Mesenteric fat pad (tissue), 1 donor: ENCODE measurements around the gene TTLL9. TPM values are rescaled to one million over a fixed set of nuclear protein-coding genes. Genes with fewer than 3 reads are reported as not detected.

ENCODE experiments used
- DNase-seq: peaks from one replicate; pipeline ENCODE4 v3.0.0-alpha.2; 2020; ENCODE audit warnings: low spot score
- total RNA-seq: library from RNA; stranded (reverse); fragmentation: NEBNext Ultra II Directional; extraction: Animal tissue kit (Norgen Biotek cat#: 25700); gene quantifications from one replicate; pipeline ENCODE4 v1.2.1, GENCODE V29; 2021
- donor health status: DM: yes; HTN: yes; CAD: no.

Gene TTLL9
- total RNA-seq, 1 donor from 2014 or later: 0.13 TPM

DNA sequence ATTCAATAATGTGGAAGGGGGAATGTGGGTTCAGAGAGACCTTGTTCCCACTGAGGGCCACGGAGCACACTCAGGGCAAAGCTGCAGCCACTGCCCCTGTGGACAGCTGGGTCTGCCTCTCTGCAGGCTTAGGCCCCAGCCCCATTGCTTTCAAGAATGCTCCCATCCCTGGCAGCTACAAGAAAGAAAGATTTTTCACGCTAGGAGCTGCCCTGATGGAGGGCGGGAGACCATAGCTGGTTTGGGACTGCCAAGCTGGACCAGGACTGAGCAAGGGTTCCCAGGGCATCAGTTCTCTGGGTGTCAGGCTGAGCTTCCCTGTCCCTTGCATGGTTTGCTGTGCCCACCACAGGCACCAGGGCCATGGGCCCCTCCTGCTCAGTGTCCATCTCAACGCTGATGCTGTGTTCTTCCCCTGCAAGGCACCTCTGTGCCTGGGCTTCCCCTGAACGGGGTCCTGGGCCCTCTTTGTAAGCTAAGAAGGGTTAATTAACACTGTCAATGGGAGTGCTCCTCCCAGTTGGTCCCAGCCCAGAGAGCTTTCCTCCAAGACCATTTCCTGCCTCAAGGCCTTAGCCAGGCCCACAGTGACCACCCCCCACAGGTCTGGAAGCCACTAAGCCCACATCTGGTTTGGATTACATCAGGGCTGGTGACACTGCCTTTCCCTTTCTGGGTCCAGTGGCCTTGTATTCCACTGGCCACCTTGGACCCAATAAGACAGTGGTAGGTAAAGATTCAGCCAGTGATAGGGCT is 33.4 kb upstream of the TTLL9 start:
- DNase-seq: no peak

DNA sequence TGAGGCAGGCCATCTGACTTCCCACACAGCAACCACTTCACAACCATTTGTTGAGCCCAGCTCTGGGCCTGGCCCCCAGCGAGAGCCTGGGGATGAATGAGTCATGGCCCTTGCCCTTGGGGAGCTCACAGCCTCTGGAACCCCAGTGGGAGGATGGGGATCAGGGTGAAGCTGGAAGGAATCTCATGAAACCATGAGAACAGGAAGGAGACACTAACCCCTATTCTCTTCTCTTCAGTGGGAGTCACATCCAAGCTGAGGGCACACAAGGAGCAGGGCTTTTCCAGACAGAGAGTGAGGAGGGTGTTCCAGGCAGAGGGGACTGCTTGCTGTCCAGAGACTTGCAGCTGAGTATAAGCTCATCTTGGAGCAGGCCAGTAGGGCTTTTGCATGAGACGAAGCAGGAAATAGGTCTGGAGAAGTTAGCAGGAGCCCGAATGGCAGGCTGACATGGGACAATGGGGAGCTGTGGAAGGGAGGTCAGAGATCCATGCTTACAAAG is 32.5 kb upstream of the TTLL9 start:
- DNase-seq: no peak

DNA sequence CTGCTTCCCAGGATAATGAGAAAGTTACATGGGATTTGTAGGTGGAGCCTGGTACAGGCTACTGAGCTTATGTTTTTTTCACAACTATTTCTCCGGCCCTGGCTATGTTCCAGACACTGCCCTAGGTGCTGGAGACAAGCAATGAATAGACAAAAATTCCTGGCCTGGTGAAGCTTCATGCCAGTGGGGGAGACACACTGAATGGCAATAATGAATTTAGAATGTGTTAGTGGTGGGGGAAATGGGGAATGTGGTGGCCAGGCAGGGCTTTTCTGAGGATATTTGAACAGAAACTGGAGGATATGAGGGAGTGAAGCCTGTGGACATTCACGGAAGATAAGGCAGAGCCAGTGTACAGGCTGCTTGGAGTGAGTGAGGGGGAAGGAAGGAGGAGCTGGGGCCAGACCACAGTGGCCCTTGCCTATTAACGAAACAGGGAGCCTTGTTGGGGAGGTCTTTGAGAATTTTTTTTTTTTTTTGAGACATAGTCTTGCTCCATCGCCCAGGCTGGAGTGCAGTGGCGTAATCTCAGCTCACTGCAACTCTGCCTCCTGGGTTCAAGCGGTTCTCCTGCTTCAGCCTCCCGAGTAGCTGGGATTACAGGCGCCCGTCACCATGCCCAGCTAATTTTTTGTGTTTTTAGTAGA is 31.7 kb upstream of the TTLL9 start:
- DNase-seq: no peak

DNA sequence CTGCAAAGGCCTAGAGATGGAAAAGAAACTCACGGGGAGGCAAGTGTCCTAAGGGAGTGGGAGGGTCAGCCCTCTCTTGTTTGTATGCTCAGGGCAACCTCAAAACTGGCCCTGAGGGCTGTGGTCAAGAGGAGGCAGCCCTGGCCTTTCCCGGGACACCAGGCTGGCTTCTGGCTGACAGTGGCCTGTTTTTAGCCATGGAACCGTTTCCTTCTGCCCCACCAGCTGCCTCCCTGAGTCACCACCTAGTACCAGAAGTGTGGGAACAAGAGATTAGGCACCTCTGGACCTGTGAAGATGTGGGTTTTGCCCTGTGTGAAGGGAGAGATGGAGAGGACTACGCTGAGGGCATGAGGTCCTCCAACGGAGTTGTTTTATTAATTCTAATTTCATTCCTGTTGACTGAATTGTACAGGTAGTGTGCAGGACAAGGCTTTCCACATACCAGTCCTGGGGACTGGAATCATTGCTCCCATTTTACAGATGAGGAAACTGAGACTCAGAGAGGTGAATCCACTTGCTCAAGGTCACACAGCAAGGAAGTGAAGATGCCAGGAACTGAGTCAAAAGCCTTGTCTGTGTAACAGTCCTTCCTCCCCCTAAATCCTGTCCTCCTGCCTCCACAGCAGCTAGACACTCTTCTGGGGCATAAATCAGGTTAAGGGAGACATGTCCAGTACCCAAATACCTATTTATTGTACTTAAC is 30.5 kb upstream of the TTLL9 start:
- DNase-seq: no peak

DNA sequence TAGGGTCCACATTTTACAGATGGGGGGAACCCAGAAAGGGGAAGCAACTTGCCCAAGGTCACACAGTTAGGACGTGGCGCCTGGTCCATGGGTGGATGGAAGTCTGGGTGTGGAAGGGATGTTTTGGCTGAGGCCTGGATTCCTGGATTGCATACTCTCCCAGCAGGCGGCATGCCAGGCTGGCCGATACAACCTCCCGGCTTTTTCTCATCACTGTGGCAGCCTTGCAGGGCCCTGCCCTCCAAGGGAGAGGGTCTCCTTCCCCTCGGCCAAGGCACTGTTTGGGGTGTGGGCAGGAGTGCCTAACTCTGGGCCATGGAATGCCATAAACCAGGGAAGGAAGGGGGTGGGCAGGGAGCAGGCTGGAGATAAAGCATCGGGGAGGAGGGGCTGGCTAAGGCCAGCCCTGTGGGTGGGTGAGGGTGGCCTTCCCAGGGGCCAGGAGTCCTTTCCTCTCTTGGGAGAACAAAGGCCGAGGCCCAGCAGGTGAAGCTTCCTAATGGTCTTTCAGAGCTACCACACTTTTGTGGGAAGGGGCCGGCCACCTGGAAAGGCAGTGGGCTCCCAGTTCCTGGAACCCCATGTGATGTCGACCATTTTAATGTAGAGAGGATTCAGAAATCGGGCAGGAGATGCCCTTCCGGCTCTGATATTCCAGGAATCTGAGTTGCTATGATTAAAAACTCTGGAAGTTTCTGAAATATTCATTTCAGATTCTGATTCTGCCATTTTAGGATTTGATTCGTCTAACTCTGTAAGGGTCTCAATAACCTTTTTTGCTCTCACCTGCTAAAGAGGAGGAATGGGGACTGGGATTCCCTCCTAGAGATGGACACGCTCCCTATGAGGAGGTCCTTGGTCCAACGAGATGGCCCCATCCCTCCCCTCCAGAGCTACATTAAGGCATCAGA is 29.3 kb upstream of the TTLL9 start:
- DNase-seq: no peak

DNA sequence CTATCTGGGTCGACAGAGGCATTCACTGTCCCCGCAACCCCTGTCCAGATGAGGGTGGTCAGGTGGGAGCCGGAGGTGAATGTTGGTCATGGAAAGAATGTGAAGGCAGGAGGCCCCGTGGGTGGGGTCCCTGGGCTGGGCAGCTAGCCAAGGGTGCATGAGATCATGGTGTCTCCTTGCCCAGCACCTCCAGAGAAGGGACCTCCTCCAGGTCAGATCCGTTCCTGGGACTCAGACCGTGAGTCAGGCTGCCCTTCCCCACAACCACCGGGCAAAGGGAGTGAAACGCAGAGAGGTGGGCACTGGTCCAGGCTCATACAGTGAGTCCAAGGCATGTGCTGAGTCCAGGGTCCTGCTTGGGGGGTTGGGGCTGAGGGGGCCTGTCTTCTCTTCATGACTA is 28.5 kb upstream of the TTLL9 start:
- no peak for DNase-seq

DNA sequence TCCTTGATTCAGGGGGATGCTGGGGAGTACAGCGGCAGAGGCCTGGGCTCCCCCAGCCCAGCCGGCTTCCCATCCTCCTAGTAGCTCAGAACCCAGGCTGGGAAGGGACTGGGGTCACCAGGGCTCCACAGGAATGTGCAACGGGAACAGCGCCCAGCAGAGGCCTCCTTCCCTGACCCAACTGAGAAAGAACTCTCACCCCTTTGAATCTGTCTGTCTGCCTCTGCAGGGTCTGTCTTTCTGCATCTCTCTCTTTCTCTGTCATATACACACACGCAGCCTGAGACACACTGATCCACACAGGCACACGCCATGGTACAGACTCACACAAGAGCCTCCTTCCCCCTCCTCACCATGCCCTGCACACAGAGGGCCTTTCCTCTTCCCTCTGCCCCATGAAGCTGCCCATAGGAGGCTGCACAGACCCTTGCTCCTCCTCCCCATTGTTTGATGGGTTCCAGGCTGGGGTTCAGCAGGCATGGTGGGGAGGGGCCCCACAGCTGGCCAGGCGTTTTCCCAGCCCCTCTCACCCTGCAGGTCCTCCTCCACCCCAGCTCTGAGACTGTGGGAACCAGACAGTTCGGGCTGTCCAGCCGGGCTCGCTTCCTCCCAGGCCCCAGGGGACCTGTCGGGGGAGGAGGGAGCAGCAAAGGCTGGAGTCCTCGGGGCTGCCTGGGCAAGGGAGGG is 27.8 kb upstream of the TTLL9 start:
- no peak for DNase-seq

DNA sequence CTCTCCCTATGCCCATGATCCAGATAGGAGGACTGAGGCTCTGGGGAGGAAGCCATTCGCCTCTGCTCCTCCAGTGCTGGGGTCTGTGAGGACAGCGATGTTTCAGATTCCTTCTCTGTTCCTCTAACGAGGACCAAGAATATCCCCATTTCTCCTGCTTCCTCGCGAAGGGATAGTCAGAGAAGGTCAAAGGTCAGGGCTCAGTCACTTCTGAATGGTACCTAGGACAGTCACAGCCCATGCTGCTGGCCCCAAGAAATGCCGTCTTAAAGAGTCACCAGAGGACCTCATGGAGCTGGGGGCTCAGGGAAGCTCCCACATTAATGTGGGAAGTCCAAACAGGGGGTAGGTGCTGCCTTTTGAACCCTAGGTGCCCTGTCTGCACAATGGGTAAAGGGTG is 27.1 kb upstream of the TTLL9 start:
- no peak for DNase-seq

DNA sequence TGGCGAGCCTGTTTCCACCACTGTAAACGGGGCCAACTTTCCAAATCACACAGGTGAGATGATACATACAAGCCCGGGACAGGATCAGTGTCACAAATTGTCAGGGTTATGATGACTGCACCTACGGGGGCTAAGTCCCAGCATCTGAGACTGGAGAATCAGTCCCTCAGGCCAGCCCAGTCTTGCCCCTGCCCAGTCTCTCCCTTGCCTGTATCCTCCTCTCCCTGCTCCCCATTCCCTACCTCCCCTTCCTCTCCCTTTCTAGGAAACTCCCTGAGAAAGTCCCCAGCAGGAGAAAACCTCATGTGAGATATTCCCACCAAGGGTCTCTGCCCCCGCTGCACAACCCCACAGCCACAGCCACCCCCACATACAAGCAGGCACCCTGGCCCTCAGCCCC is 26.6 kb upstream of the TTLL9 start:
- no peak for DNase-seq

DNA sequence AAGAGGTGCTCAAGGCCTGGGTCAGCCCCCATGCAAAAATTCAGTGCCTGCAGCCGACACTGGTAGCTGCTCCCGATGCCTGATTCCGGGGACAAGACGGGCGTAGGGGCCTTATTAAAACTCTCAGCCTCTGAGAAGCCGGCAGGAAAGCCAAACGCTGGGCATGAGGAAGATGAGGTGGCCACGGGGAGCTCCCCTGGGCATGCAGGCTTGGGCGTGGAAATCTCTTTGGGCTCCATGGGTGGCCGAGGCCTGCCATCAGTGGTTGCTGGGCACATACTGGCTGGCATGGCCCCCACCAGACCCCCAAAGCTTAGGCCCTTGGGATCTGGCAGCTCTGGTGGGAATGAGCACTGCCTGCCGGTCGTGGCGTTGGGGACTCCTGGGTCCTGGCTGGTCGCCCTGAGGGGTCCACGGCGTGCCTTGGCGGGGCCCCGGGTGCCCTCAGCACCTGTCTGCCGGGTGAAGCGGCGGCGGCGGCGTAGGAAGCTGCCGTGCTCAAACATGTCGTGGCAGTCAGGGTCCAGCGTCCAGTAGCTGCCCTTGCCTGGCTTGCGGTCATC is 25.6 kb upstream of the TTLL9 start:
- DNase-seq: no peak

DNA sequence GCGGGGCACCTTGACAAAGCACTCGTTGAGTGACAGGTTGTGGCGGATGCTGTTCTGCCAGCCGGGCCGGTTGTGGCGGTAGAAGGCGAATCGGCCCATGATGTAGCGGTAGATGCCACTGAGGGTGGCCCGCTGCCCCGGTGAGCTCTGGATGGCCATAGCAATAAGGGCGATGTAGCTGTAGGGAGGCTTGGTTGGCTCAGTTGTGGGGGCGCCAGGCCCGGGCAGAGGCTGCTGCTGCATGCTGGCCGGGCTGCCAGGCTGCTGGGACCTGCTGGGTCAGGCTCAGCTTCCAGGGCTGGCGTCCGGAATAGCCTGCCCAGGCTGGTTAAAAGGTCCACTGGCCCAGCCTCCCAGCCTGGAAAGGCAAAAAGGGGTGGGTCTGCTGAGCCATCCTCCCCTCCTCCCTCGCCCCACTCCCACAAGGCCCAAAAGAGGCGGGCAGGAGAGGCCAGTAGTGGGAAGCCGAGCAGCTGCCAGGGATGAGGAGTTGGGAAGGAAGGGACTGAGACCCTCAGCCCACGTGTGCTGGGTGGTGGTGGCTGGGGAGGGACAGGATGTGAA is 25.1 kb upstream of the TTLL9 start, which contains the start of gene FOXS1:
Gene FOXS1 (minus strand): TSS at position 305 of the 564 bp plus-strand sequence. CDS start 62 bp downstream, at position 243.
- no peak for DNase-seq

DNA sequence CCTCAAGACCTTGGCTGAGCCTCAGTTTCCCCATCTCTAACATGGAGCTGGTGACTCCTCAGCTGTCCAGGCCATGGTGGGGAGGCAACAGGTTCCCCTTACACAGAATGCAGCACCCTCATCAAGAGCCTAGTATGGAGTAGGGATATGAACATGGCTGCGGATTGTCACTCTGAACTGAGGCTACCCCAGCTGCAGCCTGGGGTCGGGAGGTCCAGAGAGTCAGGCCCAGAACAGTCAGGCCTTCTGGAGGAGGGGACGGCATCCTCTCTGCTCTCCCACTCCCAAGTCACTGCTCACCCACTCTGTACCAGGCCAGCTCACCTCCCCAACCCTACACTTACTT is 23.7 kb upstream of the TTLL9 start:
- DNase-seq: no peak

DNA sequence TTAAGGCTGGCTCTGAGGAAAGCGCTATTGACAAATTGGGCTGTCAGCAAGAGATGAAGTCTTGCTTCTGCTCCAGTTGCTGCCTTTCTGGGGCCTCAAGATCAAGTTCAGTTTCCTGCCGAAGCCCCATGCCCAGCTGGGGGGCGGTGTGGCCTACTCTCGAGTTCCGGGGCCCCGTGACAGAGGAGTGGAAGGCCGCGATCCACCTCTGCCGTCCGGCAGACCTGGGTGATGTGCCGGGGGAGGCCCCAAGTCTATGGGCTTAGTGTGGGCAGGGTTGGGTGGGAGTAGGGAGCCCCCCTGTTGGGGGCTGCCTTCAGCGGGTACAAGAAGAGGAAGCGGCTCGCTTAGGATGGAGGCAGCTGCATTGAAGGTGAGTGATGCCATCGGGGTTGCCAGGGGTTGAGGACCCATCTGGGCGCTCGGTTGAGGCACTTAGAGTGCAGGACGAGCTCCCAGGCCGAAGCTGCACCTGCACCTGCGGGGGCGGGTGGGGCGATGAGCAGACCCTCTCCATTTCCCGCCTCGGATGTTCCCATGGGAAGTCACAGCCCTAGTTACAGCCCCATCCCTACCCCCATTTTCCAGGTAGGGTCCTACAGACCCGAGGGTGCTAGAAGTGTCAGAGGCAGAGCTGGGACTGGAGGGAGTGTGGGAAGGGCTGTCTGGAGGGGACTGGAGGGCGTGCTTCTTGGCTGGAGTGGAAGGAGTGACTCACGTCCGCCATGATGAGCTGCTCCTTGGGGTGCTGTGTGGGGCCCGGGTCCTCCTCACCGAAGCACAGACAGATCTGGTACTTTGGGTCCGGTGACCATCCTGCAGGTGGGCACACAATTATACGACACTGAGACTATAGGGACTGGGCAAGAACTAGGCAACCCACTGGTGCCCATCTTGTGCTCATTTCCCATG is 22.1 kb upstream of the TTLL9 start:
- DNase-seq: no peak

DNA sequence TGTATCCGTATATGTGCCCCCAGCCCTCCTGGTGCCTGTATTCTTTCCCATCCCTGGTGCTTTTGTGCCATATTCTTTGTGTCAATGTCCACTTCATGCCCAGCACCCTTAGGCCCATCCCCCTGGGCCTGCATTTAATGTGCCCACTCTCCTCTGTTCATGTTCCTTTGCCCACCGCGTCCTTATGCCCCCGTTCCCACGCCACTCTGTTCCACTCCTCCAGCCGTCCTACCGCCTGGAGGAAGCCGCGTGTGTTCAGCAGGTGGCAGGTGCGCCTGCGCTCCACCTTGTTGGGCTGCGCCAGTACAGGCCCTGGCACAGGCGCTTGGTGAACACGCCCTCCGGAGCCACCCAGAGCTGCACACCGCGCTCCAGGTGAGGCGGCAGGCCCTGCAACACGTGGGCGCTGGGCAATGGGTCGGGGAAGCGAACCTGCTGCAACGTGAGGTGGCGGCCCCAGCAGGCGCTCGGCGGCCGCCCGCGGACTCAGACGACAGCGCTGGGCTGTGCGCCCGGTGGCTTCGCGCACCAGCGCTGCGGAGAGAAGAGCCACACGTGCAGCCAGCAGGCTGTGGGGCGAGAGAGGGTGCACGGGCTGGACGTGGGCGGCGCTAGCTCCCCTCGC is 21.0 kb upstream of the TTLL9 start:
- DNase-seq: no peak

DNA sequence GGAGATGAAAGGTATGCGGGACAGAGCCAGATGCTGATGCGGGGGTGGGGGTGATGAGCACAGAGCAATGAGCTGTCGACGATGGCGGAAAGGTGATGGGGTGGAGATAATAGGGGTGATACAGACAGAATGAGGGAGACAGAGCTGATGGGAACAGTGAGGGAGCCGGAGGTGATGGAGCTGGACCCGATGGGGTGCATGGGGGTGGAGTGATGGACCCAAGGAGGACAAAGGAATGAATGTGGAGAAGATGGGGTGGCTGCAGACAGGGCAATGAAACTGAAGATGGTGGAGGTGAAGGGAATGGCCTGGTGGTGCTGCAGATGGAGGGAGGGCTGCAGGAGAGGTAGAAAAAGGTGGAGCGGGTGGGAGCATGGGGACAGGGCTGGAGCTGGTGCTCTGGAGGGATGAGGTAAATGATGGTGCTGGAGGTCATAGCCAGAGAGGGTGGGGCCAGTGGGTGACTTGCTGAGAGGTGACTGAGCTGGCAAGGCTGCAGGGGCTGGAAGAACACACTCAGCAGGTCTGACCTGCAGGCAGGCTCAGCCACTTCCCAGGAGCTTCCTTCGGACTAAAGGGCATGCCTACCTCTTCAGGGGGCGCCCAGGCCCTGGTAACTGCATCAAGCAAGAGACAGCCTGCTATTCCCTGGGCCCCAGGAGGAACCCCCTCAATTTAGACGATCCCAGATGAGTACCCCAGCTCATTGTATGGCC is 19.0 kb upstream of the TTLL9 start:
- no peak for DNase-seq

DNA sequence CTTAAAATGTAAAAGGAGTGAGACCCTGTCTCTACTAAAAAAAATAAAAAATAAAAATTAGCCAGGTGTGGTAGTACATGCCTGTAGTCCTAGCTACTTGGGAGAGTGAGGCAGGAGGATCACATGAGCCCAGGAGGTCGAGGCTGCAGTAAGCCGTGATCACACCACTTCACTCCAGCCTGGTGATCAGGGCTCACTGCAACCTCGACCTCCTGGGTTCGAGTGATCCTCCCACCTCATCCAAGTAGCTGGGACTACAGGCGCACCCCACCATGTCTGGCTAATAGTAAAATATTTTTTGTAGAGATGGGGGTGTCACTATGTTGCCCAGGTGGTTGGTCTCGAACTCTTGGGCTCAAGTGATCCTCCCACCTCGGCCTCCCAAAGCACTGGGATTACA is 17.0 kb upstream of the TTLL9 start:
- no peak for DNase-seq

DNA sequence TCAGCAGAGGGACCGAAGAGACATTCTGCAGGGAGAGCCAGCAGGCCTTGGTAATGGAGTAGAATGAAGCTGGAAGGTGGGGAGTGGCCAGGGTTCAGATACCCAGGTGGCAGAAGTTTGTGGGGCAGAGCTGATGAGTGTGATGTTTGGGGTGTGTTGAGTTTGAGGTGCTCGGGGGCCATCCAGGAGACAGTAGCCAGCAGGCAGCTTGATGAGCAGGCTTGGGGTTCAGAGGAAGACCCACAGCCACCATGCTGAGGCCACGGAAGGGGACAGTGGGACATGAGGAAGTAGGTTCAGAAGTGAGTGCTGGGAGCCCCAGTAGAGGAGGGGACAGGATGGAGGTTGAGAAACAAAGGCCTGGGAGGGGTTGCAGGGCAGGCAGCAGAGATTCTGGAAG is 13.9 kb upstream of the TTLL9 start:
- peak; percentile 86 for DNase-seq
